Epithelial cell of esophagus (primary cell): Measurements from ENCODE around the gene LCN9.
"Not testable (repeated sequence)": the region's sequence is repeated elsewhere in the genome, so short reads cannot be mapped to it uniquely, and the experiment has no call there.

ENCODE experiments used
- DNase-seq: peaks from one replicate; pipeline ENCODE4 v3.0.0; 2010; ENCODE audit warnings: low read depth
- H3K4me3 ChIP-seq: 2 replicates; pipeline ENCODE4 v1.5.1; 2011; ENCODE audit warnings: mild to moderate bottlenecking, low read length, control low read depth
- TF ChIP-seq, protein P1 (sequence below): IDR thresholded peaks from 2 replicates; pipeline ENCODE4 v1.5.1; 2011; ENCODE audit warnings: low read depth, mild to moderate bottlenecking, low read length, control low read depth, inconsistent platforms; ENCODE audit not compliant: insufficient read depth; ENCODE audit errors: missing control alignments

LCN9 gene

DNA sequence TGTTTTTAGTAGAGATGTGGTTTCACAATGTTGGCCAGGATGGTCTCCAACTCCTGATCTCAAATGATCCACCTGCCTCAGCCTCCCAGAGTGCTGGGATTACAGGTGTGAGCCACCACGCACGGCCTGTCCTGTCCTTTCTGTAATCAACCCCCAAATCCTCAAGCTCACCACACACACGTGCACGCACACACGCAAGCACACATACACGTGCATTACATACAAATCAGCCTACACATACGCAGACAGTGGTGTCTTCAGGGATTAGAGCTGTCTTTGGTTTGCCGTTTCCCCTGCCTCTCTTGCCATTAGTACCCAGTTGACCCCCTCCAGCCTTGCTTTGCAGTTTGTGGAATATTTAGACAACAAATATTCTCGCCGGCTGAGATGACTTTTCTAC lies 30.3 kb upstream of the LCN9 start:
- no peak overlapping the region for H3K4me3 ChIP-seq
- TF ChIP-seq, protein P1, sequence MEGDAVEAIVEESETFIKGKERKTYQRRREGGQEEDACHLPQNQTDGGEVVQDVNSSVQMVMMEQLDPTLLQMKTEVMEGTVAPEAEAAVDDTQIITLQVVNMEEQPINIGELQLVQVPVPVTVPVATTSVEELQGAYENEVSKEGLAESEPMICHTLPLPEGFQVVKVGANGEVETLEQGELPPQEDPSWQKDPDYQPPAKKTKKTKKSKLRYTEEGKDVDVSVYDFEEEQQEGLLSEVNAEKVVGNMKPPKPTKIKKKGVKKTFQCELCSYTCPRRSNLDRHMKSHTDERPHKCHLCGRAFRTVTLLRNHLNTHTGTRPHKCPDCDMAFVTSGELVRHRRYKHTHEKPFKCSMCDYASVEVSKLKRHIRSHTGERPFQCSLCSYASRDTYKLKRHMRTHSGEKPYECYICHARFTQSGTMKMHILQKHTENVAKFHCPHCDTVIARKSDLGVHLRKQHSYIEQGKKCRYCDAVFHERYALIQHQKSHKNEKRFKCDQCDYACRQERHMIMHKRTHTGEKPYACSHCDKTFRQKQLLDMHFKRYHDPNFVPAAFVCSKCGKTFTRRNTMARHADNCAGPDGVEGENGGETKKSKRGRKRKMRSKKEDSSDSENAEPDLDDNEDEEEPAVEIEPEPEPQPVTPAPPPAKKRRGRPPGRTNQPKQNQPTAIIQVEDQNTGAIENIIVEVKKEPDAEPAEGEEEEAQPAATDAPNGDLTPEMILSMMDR = no peak
- DNase-seq = no peak

DNA sequence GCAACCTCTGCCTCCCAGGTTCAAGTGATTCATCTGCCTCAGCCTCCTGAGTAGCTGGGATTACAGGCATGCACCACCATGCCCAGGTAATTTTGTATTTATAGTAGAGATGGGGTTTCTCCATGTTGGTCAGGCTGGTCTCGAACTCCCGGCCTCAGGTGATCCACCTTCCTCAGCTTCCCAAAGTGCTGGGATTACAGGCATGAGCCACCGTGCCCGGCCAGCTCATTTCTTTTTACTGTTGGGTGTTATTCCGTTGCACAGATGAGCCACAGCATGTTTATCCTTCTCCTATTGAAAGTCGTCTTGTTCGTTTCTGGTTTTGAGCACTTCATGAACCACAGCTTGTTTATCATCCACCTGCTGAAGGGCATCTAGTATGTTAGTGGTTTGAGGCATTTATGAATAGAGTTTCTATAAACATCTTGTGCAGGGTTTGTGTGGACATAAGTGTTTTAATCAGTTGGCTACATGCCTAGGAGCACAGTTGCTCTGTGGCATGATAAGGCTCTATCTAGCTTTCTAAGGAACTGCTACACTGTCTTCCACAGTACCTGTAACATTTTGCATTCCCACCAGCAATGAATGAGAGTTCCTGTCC lies 26.1 kb upstream of the LCN9 start:
- H3K4me3 ChIP-seq, DNase-seq: not testable (repeated sequence)

DNA sequence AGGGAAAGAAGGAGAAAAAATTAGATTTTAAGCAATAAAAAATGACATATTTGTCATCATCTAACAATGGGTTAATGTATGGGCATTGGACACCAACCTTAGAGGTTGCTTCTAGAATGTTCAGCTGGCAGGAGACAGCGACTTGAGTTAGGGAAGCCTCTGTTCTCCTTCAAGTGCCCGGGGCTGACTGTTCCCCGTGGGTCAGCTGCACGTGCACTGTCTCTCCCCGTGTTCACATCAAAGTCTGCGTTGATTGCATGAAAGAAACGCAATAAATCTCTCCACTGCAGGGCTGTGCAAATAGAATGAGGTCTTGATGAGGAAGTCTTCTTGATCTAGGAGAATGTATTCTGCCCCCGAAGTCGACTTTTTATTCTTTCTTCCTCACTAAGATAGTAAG lies 23.9 kb upstream of the LCN9 start, which contains the start of gene GLT6D1:
Gene GLT6D1, minus strand, starts transcription at position 345 of the 400 bp plus-strand sequence. CDS start 353 bp downstream, outside the sequence.
- H3K4me3 ChIP-seq = no peak within 1 kb of the TSS
- TF ChIP-seq, protein P1 = no peak
- no peak for DNase-seq

DNA sequence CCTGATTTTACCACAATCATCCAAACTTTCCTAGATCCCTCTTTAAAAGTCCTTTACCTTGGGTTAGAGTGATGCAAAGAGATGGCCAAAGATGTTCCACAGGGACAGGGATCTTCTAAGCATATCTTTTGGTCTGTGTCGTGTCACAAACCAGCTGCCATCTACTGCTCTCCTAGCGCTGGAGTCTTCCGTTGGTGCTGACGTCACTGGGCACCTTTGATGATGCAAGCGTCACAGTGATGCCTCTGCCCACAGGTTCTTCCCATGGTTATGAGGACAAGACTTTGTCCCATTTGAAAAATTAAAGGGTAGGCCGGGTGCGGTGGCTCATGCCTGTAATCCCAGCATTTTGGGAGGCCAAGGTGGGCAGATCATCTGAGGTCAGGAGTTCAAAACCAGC lies 22.1 kb upstream of the LCN9 start:
- TF ChIP-seq, protein P1 = no peak
- H3K4me3 ChIP-seq = no peak overlapping the region
- no peak for DNase-seq

DNA sequence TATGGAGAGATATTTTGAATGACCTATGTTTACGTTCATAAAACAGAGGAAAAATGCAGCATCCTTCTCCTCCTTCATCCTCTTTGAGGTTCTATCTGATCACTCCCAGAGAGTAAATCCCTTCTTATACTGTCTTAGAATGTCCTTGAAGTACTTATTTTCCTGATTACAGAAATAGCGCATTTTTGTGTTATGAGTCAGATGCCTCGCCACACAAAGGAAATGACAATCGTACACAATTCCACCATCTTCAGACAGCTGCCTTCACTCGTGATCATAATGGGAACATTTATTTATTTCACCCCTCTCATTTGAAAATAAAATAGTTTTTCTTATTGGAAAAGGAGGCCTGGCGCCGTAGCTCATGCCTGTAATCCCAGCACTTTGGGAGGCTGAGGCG lies 21.4 kb upstream of the LCN9 start:
- DNase-seq = no peak
- no peak overlapping the region for H3K4me3 ChIP-seq
- TF ChIP-seq, protein P1 = no peak

DNA sequence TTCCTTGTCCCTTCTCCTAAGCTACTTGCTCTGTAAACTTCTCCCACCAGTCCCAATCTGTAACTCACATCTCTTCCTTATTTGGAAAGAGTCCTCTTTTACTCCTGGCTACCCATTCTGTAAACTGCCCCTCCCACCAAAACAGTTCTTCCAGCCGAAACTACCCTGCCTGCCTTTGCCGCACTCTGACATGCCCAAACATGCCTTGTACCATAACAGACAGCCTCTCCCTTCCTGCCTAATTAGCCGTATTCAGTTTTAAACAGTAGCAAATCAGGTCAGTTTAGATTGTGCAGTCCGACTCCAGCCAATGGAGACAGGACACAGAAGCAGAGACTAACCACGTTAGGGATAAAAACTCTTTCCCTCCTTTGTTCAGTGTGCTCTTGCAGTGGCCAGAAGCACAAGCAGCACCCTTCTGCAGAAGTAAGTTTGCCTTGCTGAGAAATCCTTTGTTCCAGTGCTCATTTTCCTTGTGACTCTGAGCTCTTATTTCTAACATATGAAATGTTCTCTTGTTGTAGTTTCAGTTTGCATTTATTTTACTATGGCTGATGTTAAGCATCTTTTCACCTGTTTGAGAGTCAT lies 18.4 kb upstream of the LCN9 start:
- no peak for DNase-seq
- TF ChIP-seq, protein P1 = no peak
- H3K4me3 ChIP-seq = no peak overlapping the region

DNA sequence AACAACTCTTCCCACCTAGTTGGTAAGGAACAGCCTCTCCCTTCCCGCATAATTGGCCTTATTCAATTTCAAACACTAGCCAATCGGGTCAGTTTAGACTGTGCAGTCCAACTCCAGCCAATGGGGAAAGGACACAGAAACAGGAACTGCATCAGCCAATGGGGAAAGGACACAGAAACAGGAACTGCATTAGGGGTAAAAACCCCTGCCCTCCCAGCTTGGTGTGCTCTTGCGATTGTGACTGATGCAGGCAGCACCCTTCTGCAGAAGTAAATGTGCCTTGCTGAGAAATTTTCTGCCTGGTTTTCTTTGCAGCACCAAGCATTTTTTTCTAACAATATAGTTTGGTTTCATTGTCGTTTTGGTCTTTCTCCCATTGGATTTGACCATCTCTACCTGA lies 15.2 kb upstream of the LCN9 start:
- no peak for DNase-seq
- TF ChIP-seq, protein P1 = no peak
- H3K4me3 ChIP-seq = no peak overlapping the region
